Raji (cell line): ENCODE results near the gene ANTXRL.

ENCODE experiments used
- POLR2A ChIP-seq: IDR thresholded peaks from 2 replicates; pipeline ENCODE4 v1.6.1; 2011; ENCODE audit warnings: low read depth, low read length, control low read depth; ENCODE audit not compliant: insufficient read depth

ANTXRL gene

DNA sequence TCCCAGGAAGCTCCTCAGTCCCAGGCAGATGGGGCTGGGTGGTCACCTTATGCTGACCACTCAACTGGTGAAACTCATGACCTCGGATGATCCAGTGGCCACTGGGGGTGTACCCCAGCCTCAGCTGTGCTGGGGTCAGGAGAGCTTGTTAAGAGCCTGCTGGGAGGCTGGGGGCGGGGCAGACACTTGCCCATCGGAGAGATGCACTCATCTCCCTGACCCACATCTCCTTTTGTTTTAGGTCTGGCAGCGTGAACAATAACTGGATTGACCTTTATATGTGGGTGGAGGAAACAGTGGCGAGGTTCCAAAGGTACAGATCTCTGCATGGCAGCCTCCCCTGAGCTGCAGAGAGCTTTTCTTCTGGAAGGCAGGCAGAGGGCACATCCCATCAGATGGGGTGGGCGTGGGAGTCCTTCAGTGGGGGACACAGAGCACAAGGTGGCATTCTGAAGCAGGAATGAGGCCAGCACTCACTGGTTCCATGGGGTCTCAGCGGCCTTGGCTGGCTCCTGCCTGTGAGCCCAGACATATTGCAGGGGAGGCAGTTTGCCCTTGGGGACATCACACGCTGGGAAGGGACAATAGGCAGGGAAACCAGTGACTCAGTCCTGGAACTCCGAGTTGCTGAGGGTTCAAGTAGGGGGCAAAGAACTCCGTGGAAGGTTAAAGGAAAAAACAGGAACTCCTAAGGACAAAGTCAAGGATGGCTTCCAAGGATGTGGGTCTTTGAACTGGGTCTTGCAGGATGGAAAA lies 5.2 kb downstream of the ANTXRL start:
- TF ChIP-seq POLR2A: no peak

DNA sequence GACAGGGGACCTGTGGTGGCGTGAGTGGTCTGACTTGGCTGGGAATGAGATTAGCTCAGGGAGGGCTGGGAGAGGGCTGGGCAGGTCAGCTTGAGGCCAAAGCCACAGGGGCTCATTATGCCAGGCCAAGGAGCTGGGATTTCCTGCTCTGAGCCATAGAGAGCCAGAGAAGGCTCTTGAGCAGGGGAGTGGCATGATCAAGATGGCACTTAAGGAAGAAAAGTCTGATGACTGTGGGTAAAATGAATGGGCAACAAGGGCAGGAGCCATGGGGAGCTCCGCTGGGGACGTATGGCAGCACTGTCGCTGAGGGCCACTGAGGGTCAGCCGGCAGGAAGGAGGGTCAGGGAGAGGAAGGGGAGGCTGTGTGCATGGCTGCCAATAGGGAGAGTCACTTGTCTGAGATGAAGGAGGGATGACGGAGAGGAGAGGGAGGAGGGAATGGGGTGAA lies 5.8 kb downstream of the ANTXRL start:
- no peak for TF ChIP-seq POLR2A

- TF ChIP-seq POLR2A: no peak
Observed at GRCh38 chr10:46293228-46293627, 6.4 kb downstream of the ANTXRL start.

DNA sequence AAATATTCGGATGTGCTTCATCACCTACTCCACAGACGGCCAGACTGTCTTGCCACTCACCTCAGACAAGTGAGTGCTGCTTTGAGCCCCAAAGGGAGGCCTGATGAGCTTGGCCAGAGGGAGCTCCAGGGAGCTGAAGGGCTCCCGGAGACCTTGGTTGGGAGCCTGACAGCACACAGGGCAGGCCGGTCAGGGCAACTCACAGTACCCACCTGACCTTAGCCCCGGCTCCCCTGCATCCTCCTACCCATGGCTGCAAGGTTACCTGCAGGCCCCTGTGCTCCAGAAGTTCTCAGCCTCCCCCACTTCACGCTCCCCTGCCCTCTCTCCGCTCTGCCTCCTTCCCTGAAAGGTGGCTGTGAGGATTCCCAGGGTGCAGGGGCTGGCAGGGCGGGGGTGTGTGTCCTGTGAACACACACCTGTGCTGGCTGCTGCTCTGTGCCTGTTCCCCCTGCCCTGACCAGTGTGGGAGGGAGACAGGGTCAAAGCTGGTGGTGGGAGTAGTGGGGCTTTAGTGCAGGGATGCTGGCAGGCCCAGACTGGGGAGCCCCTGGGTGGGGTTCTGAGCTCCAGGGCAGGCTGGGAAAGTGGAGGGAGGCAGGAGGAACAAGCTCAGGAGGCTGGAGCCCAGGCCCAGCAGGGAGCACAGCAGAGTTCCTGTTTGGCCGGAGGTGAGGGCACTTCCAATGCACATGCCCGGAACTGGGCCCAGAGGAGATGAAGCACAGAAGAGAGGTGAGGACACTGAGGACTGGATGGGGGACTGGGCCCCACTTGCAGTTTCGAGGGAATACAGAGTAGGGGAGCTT lies 7.2 kb downstream of the ANTXRL start:
- no peak for TF ChIP-seq POLR2A

DNA sequence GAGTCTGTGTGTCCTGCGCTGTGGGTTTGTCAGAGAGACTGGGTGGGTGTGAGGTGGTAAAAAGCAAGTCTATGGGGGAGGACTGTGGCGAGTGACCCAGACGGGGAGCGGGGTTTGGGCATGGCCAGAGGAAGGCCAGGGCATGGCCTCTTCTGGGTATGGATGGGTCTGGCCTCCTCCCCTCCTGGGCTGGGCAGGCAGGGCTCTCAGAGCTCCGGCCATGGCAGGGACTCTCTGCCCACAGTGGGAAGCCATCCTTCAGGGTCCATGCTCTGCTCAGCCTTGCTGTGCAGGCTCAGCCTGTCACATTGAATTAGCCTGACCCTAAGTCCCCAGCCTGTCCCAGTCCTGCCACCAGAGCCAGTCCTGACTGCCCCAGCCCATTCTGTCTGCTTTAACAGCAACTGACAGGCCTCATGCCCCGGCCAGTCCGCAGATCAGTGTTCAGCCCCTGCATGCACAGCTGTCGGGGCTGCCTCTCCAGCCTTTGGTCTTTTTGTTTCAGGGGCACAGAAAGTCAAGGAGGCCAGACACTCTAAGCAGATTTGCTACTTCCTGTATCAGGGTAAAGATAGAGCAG lies 7.9 kb downstream of the ANTXRL start:
- no peak for TF ChIP-seq POLR2A

DNA sequence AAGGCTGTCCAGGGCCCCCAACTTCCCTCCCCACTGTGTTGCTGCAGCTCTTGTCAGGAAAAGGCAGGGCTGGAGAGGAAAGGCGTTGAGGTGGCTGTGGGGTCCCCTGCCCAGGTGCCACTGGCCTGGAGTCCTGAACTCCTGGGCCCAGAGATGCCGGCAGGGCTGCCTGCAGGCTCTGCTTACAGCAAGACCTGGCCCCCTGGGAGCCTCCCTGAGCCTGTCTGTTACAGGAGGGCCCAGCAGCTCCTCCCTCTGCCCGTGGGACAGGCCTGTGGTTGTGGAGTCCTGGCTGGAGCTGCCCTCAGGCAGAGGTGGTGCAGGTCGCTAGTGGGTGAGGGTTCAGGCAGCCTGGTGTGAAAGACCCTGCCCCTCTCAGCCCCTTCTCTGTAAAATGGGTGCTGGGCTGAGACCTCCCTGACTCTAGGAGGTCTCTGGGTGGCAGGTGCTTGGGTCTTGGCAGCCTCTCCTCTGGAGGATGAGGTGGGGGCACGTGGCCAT lies 9.9 kb downstream of the ANTXRL start:
- no peak for TF ChIP-seq POLR2A

GRCh38 chr10:46297406-46298204 lies 10.8 kb downstream of the ANTXRL start:
- no peak for TF ChIP-seq POLR2A

DNA sequence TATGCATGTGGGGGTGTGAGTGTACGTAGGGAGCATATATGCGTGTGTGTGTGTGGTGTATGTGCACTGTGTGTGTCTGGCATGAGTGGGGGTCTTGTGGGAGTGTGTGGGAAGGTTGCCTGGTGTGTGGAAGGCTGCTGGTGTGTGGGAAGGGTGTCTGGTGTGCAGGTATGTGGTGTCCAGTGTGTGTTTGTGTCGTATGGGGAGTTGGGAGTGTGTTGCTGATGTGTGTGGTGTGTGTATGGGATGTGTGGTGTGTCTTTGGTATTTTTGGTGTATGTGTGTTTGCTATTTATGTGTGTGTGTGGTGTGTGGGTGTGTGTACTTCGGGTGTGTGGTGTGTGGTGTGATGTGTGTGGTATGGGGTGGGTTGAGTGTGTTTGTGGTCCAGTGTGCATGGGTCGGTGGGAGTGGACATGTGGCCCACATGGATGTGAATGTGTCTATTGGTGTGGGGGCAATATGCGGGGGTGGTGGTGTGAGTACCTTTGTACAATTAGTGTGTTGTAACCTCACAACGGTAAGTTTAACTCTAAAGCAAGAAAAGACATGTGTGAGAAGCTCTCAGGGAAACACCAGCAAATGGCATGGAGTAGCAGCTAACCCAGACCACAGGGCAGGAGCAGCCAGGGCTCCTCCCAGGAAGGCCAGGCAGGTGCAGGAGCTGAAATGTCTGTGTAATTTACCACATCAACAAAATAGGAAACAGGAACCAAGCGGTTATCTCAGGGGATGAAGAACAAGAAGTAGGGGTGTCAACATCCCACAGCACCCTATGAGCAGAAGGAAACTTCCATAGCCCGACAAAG lies 11.9 kb downstream of the ANTXRL start:
- no peak for TF ChIP-seq POLR2A

GRCh38 chr10:46299286-46299535 lies 12.4 kb downstream of the ANTXRL start:
- TF ChIP-seq POLR2A: no peak

GRCh38 chr10:46299536-46300369 lies 13.0 kb downstream of the ANTXRL start:
- TF ChIP-seq POLR2A: no peak

DNA sequence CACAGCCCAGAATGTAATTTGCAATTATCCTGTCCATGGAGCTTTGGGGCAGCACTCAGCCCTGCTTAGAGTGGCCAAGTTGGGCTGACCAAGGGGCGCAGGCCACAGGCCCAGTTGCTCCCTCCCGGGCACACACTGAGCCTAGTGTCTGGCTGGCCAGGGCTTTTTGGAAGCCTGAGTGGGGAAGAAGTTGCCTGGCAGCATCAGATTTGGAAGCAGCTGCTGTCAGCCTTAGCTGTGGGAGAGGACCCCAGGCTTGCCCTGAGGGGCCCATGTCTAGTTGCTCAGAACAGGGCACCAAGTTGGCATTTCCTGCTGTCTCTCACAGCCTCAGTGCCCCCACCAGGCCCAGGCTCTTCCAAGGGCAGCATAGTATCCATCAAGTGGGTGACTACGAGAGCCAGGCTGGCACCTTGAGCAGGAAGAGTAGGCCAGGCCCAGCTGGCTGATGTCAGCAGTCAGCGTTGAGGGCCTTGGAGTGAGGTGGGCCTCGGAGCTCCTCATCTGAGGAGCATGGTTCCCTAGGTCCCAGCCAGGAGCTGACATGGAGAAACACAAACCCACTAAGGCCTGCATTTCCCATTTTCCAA lies 14.4 kb downstream of the ANTXRL start:
- TF ChIP-seq POLR2A: no peak

DNA sequence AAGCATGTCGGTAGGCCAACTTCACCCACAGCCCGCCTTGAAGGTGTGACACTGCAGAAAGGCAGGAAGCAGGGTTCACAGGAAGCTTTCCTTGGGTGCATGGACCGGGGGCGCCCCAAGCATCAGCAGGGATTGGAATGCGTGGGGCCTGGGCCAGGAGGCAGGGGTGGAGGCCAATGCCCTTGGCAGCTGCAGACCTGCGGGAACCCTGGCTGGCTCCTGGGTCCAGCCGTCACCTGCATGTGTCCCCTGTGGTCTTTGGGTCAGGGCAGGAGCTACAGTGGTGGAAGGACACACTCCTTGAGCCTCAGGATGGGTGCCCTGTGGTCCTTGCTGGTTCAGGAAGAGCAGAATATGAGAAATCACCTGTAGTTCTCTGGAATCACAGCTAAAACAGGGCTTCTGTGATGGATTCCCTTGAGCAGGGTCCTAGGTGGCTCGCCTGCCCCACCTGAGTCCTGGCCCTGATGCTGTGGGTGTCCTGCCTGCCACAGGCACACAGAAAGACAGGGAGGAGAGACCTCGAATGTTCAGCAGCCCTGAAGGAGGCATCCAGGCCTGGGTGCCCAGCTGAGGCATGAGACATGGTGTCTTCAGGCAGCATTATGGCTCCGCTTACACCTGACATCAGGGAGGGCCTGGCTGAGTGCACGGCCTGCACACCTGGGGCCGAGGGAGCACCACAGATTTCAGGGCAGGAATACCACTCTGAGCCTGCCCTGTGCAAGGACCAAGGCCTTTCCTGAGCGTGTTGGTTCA lies 15.1 kb downstream of the ANTXRL start:
- no peak for TF ChIP-seq POLR2A
